Activated CD4-positive, alpha-beta T cell treated with anti-CD3 and anti-CD28 coated beads for 36 hours (primary cell): ENCODE results near the gene NR4A1. TPM values are rescaled to one million over a fixed set of nuclear protein-coding genes. Genes with fewer than 3 reads are reported as not detected.

Experiments used
- ATAC-seq: fragments of 200-7000 bp; cut with Tn5 transposase; one replicate; pipeline ENCODE4 v1.10.0; 2021; ENCODE audit warnings: mild to moderate bottlenecking, moderate library complexity
- CTCF ChIA-PET: fragments of 350-600 bp; sonication (Branson Sonifier 250); formaldehyde crosslinking; loops from one replicate; lab custom pipeline; 2021; ENCODE audit warnings: antibody characterized with exemption; lab: Charles Lee
- POLR2A ChIA-PET: fragments of 350-600 bp; sonication (Branson Sonifier 250); formaldehyde crosslinking; loops from one replicate; lab custom pipeline; 2021; ENCODE audit warnings: antibody characterized with exemption, inconsistent platforms; lab: Charles Lee
- DNase-seq: peaks from one replicate; pipeline ENCODE4 v3.0.0-alpha.2; 2020
- H3K27ac Mint-ChIP-seq: one replicate; pipeline ENCODE4 v1.8.0; 2021; ENCODE audit warnings: mixed read lengths
- H3K27me3 Mint-ChIP-seq: one replicate; pipeline ENCODE4 v1.8.0; 2021; ENCODE audit warnings: mixed read lengths
- H3K36me3 Mint-ChIP-seq: one replicate; pipeline ENCODE4 v1.8.0; 2021; ENCODE audit warnings: low read depth, mixed read lengths
- H3K4me1 Mint-ChIP-seq: one replicate; pipeline ENCODE4 v1.8.0; 2021; ENCODE audit warnings: mixed read lengths
- H3K4me3 Mint-ChIP-seq: one replicate; pipeline ENCODE4 v1.8.0; 2021; ENCODE audit warnings: mild to moderate bottlenecking, moderate library complexity, mixed read lengths
- H3K9me3 Mint-ChIP-seq: one replicate; pipeline ENCODE4 v1.8.0; 2021; ENCODE audit warnings: low read depth, mixed read lengths
- intact Hi-C, 2 experiments: fragments of 100-400 bp; cut with DNase I in 1 of 2; cut with micrococcal nuclease in 1 of 2; formaldehyde crosslinking; loops; one replicate each; pipeline versions ENCODE4 v1.14.2 to v1.15.1; 2022 to 2024; cut with DNase I, micrococcal nuclease
- total RNA-seq, 2 experiments: library from RNA; stranded (reverse); gene quantifications; one replicate each; pipeline ENCODE4 v1.2.3, GENCODE V29; 2021

The NR4A1 gene
- 10 to 100 TPM; 69.4 to 72.8 TPM for total RNA-seq

GRCh38 chr12:52050758-52051541, at the start of gene NR4A1:
Gene NR4A1 (plus strand): TSS chr12:52051442. CDS start chr12:52054329, 2,887 bp downstream.
- intact Hi-C loops, result loop anchor here (1.0 kb wide), 8 partner anchors 14 to 955 kb away; partner anchors contain the start of genes ATG101 (in 2 of the 2), TAMALIN (in 2 of the 2), ACVR1B (in 1 of the 2) and EIF4B (in 1 of the 2)
- peak; percentile 88 for ATAC-seq
- H3K36me3 Mint-ChIP-seq, result peaks cover 29% of the 10 kb centered on the region

GRCh38 chr12:52003016-52003550, 48.2 kb upstream of the NR4A1 start:
- POLR2A ChIA-PET, result no interaction called here

More at GRCh38 chr12:52050758-52051541, at the start of gene NR4A1:
- ChIA-PET POLR2A (interaction anchor here (0.6 to 2.1 kb wide), 9 partner anchors 9 to 45 kb away, joined by 3 to 12 read pairs (median 3); partner anchors contain the start of genes ATG101 and TAMALIN), CTCF (interaction anchor here (0.6 to 6.0 kb wide), 10 partner anchors 12 to 30 kb away, joined by 3 to 66 read pairs (median 4); partner anchors contain the start of gene ATG101)
- peak within 1 kb of the TSS; percentile 91 for H3K27ac Mint-ChIP-seq
- peaks cover 38% of the 10 kb centered on the region for H3K4me1 Mint-ChIP-seq
- H3K27me3 Mint-ChIP-seq, result no peaks in the 10 kb centered on the region
- DNase-seq, result peak; percentile 100
- peak within 1 kb of the TSS; percentile 92 for H3K4me3 Mint-ChIP-seq
- H3K9me3 Mint-ChIP-seq, result no peaks in the 10 kb centered on the region

DNA sequence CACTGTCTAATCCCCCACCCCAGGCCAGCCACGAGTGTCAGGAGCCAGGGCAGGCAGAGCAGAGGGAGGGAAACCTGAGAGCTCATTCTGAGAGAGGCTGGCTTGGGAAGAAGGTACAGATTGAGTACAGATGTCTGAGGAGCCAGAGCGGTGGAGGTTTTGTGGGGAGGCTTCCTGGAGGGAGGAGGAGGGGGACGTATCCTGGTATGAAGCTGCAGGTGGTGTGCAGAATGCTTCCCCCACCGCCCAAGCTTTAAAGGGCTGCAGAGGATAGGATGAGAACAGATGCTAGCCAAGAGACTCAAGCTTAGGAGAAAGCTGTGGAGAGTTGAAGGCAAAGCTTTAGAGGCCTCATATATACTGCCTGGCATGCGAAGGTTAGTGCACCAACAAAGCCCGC, 47.7 kb upstream of the NR4A1 start:
- no peak overlapping the region for H3K27ac Mint-ChIP-seq
- H3K27me3 Mint-ChIP-seq, result peaks cover 4% of the 10 kb centered on the region
- H3K4me3 Mint-ChIP-seq, result no peak overlapping the region
- ChIA-PET POLR2A (no interaction called here), CTCF (interaction anchor here (0.7 to 4.1 kb wide), 21 partner anchors 8 to 172 kb away, joined by 3 to 40 read pairs (median 4); no protein-coding TSS in a partner anchor)
- no peak for ATAC-seq
- H3K9me3 Mint-ChIP-seq, result no peaks in the 10 kb centered on the region
- H3K4me1 Mint-ChIP-seq, result peaks cover 10% of the 10 kb centered on the region
- no peak for DNase-seq
- no peaks in the 10 kb centered on the region for H3K36me3 Mint-ChIP-seq
- intact Hi-C loops, result no loop called here

More at GRCh38 chr12:52003016-52003550, 48.2 kb upstream of the NR4A1 start:
- CTCF ChIA-PET, result interaction anchor here (0.7 to 4.1 kb wide), 20 partner anchors 8 to 123 kb away, joined by 3 to 40 read pairs (median 4); no protein-coding TSS in a partner anchor
- peaks cover 4% of the 10 kb centered on the region for H3K27me3 Mint-ChIP-seq
- intact Hi-C loops, result no loop called here
- no peak overlapping the region for H3K27ac Mint-ChIP-seq
- H3K4me1 Mint-ChIP-seq, result peaks cover 6% of the 10 kb centered on the region
- no peak for DNase-seq
- no peak overlapping the region for H3K4me3 Mint-ChIP-seq
- H3K36me3 Mint-ChIP-seq, result no peaks in the 10 kb centered on the region
- H3K9me3 Mint-ChIP-seq, result no peaks in the 10 kb centered on the region
- ATAC-seq, result no peak

GRCh38 chr12:52004042-52004648, 47.1 kb upstream of the NR4A1 start:
- Mint-ChIP-seq H3K9me3 (no peaks in the 10 kb centered on the region), H3K27me3 (peaks cover 4% of the 10 kb centered on the region), H3K4me3 (no peak overlapping the region), H3K36me3 (no peaks in the 10 kb centered on the region), H3K4me1 (peaks cover 13% of the 10 kb centered on the region), H3K27ac (no peak overlapping the region)
- ChIA-PET CTCF (interaction anchor here (0.9 to 4.1 kb wide), 16 partner anchors 9 to 172 kb away, joined by 3 to 40 read pairs (median 6); no protein-coding TSS in a partner anchor), POLR2A (no interaction called here)
- ATAC-seq (no peak), DNase-seq (peak; percentile 43)
- intact Hi-C loops, result no loop called here

DNA sequence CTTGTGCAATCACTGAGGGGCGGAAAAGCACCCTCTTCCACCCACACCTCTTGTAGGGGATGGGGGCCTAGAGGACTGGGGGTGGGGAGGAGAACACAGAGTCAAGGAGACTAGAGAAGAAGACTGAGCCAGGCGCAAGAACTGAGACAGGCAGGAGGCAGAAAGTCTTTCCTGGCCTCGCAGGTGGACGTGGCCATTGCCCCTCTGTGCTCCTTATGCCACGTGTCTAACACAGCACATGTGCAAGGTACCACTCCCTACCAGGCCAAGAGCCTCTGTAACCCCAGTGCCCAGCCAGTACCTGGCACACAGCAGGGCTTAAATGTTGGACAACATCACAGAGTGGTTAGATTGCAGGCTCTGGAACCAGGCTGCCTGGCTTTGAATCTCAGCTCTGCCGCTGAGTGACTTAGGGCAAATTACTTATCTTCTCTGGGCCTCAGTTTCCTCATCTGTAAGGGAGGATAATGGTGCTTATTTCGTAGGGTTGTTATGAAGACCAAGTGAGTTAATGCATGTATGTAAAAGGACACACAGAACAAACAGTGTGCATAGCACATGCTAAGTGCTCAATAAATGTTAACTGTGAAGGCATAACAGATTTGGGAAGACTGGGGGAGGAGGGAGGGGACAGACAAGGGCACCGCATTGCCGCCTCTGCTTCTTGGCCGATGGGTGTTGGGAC, 45.9 kb upstream of the NR4A1 start:
- Mint-ChIP-seq H3K4me3 (no peak overlapping the region), H3K36me3 (no peaks in the 10 kb centered on the region), H3K9me3 (no peaks in the 10 kb centered on the region), H3K27ac (no peak overlapping the region), H3K27me3 (peaks cover 4% of the 10 kb centered on the region), H3K4me1 (peaks cover 13% of the 10 kb centered on the region)
- ATAC-seq (no peak), DNase-seq (no peak)
- ChIA-PET CTCF (interaction anchor here (3.0 to 5.6 kb wide), 3 partner anchors 12 to 20 kb away, joined by 22 to 64 read pairs (median 40); no protein-coding TSS in a partner anchor), POLR2A (interaction anchor here (1.2 kb wide), 1 partner anchor 46 kb away, joined by 6 read pairs; the partner anchor contains the start of gene NR4A1)
- intact Hi-C loops, result no loop called here

DNA sequence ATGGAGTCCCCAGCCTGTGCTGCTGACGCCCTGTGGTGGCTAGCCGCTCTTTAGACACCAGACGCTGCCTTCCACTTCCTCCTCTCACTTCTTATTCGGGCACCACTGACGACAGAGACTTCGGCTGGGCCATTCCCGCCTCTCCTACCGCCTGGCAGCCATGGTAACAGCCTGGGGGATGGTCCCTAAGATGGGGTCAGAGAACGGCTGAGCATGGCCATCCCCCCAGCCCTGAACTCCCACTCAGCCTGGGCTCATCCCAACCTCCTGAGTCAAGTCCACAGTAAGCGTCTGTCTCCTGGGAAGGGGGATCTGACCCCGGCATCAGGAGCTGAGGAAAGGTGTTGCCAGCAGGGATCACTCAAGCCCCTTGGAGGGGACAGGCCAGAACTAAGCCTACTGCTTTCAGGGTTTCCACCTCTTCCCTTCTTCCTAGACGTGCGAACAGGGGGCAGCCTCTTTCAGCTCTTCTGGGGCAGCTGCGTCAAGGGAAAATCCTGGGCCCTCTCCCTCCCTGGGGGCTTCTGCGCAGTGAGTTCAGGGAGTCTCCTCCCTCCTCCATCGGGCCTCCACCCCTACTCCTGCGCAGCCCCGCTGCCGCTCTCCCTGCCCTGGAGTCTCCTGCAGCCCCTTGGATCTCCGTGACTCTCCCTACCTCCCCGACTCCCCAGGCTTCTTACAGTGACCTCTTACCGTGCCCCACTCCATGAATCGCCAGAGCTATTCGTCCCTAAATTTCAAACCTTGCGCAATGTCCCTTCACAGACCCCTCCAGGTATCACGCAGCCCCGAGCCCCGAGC, 45.1 kb upstream of the NR4A1 start:
- DNase-seq (no peak), ATAC-seq (no peak)
- ChIA-PET POLR2A (interaction anchor here (0.8 to 1.2 kb wide), 3 partner anchors 27 to 81 kb away, joined by 3 to 6 read pairs (median 3); partner anchors contain the start of gene NR4A1), CTCF (interaction anchor here (1.5 to 5.6 kb wide), 4 partner anchors 14 to 25 kb away, joined by 3 to 64 read pairs (median 18); no protein-coding TSS in a partner anchor)
- Mint-ChIP-seq H3K36me3 (peaks cover 5% of the 10 kb centered on the region), H3K27ac (peak overlapping the region; percentile 66), H3K4me1 (peaks cover 13% of the 10 kb centered on the region), H3K4me3 (peak overlapping the region; percentile 66), H3K27me3 (peaks cover 4% of the 10 kb centered on the region), H3K9me3 (no peaks in the 10 kb centered on the region)
- intact Hi-C loops, result loop anchor here (1.0 to 2.0 kb wide), 5 partner anchors 17 to 63 kb away; partner anchors contain the start of genes NR4A1 (in 2 of the 2), ACVR1B (in 1 of the 2) and ATG101 (in 1 of the 2)

- peak within 1 kb of the TSS; percentile 71 for H3K27ac Mint-ChIP-seq
- H3K27me3 Mint-ChIP-seq, result peaks cover 4% of the 10 kb centered on the region
- H3K9me3 Mint-ChIP-seq, result no peaks in the 10 kb centered on the region
- peaks cover 10% of the 10 kb centered on the region for H3K36me3 Mint-ChIP-seq
- peaks cover 13% of the 10 kb centered on the region for H3K4me1 Mint-ChIP-seq
- DNase-seq (peak; percentile 86), ATAC-seq (peak; percentile 77)
- H3K4me3 Mint-ChIP-seq, result peak within 1 kb of the TSS; percentile 78
- intact Hi-C loops, result loop anchor here (1.0 to 2.0 kb wide), 5 partner anchors 17 to 63 kb away; partner anchors contain the start of genes NR4A1 (in 2 of the 2), ACVR1B (in 1 of the 2) and ATG101 (in 1 of the 2)
- POLR2A ChIA-PET, result interaction anchor here (0.6 to 1.2 kb wide), 5 partner anchors 17 to 82 kb away, joined by 3 to 6 read pairs (median 3); partner anchors contain the start of genes ATG101 and NR4A1
- CTCF ChIA-PET, result interaction anchor here (1.5 to 5.6 kb wide), 5 partner anchors 14 to 35 kb away, joined by 3 to 64 read pairs (median 3); no protein-coding TSS in a partner anchor
Observed at GRCh38 chr12:52006726-52007157, 44.5 kb upstream of the NR4A1 start, which contains the start of gene TAMALIN. Gene TAMALIN (plus strand): TSS chr12:52006946. CDS start chr12:52007020, 74 bp downstream.

DNA sequence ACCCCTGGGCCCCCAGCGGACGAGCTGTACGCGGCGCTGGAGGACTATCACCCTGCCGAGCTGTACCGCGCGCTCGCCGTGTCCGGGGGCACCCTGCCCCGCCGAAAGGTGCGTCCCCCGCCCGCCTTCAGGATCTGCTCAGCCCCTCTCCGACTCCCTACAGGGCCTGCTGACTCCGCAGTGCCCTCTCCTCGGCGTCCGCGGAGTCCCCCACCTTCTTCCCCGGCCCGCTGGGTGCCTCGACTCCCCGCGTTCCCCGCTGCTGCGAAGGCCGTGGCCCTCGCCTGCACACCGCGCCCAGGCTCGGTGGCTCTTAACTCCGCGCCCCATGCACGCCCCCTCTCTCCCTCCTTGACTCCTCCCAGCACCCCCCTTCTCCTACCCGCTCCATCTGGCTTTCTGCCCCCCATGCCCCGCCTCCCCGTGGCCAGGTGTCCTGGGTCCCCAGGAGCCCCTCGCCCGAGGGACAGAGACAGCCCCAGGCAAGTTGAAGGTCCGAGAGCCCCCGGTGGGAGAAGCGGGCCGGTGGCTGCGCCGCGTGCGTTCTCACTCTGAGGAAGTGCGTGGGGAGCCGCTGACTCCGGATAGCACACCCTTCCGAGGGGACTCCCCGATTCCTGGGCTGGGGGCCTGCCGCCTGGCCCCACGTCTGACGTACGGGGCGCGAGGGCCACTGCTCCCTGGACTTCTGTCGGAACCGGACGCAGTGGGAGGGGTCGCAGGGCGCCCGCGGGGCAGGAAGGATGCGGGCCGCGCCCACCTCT, 43.9 kb upstream of the NR4A1 start:
- peak overlapping the region; percentile 78 for H3K4me3 Mint-ChIP-seq
- peaks cover 12% of the 10 kb centered on the region for H3K36me3 Mint-ChIP-seq
- POLR2A ChIA-PET, result interaction anchor here (0.6 to 1.0 kb wide), 4 partner anchors 17 to 83 kb away, joined by 3 to 4 read pairs (median 3); partner anchors contain the start of gene ATG101
- peak; percentile 59 for ATAC-seq
- peak; percentile 68 for DNase-seq
- H3K27me3 Mint-ChIP-seq, result peaks cover 4% of the 10 kb centered on the region
- H3K27ac Mint-ChIP-seq, result peak overlapping the region; percentile 71
- no peaks in the 10 kb centered on the region for H3K9me3 Mint-ChIP-seq
- intact Hi-C loops, result loop anchor here in 1 of 2 experiments (2.0 kb wide), 1 partner anchor 37 kb away; no protein-coding TSS in a partner anchor
- peaks cover 13% of the 10 kb centered on the region for H3K4me1 Mint-ChIP-seq
- CTCF ChIA-PET, result interaction anchor here (1.5 to 5.6 kb wide), 5 partner anchors 14 to 35 kb away, joined by 3 to 64 read pairs (median 3); no protein-coding TSS in a partner anchor
